ENCODE results near the gene TRPC4AP.

DNA sequence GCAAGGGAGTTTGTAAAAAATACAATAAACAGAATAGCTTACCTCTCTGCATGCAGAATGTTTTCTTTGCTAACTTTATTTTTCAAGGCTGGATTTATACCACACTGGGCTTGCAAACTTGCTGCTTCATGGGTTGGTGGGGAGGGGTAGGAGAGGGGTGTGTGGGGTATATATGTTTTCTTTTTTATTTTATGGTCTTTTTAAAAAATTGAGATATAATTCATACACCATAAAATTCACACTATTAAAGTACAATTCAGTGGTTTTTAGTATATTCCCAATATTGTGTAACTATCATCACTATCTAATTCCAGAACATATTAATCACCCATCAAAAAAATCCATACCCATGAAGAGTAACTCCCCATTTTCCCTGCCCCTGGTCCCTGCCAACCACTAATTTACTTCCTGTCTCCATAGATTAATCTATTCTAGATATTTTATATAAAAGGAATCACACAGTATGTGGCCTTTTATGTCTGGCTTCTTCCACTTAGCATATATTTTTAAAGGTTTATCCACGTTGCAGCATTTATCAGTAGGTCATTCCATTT, 14.3 kb upstream of the TRPC4AP start:
- TF ChIP-seq POLR2A (IDR thresholded peaks at IDR 0.05) (no peak), EP300 (IDR thresholded peaks at IDR 0.05) (no peak)
